Measurements from ENCODE around the gene DHRSX. TPM values are rescaled to one million over a fixed set of nuclear protein-coding genes. Genes with fewer than 3 reads are reported as not detected.

Gene DHRSX
- total and polyA plus RNA-seq, 2 donors from 2014 or later, result 26.4 to 30.0 TPM

DNA sequence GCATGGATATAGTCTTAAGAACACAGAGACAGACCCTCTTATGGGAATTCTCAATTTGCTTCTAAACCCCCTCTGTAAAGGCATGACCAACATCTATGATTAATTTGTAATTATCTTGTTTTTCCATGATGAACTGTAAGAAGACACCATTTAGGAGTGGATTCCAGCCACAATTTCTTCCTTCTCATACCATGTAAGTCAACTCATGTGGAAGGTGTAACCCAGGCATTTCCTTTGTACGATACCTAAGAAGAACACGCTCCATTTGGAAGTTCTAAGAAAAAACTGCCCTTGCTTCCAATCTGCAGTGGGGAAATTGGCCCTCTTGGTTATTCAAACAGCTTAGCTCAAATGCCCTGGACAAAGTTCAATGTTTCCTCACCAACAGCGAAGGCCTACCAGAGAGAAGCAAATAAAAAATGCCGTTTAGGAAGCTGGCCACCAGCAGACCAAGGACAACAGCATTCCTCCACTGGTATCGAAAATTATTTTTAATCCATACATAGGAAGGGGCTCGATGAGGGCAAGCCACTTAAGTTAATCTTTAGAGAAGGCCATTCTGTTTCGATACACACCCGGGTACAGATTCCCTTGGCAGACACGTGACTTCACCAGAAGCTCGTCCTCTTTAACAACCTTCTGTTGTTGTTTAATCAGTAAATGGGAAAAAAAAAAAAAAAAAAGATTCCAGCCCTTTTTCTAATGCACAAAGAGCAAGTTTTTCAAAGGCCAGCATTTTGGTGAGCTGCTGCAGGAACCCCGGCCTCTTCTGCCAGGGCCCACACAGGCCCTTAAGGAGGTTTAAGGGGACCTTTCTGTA is 2.6 kb downstream of the DHRSX start:
- intact Hi-C loops (cut with DNase I), result no loop called here
- peak overlapping the region in 1 of 3 donors; percentile 42 for H3K9ac ChIP-seq (ENCODE audit: low read length in 3 of 3)
- no peaks in the 10 kb centered on the region for H3K27me3 ChIP-seq (ENCODE audit: control insufficient read depth, insufficient read depth, low read length)
- no peaks in the 10 kb centered on the region for H3K9me3 ChIP-seq (ENCODE audit: control insufficient read depth in 2 of 3, insufficient read depth in 1 of 3, low read length in 3 of 3)
- H3K4me1 ChIP-seq (ENCODE audit: control insufficient read depth in 2 of 3, insufficient read depth in 2 of 3, low read depth in 1 of 3, low read length in 3 of 3), result peaks cover 0 to 9% (median 0%) of the 10 kb centered on the region in 3 donors
- H3K36me3 ChIP-seq (ENCODE audit: control insufficient read depth in 2 of 3, insufficient read depth in 3 of 3, low read length in 3 of 3), result peaks cover 0 to 5% (median 2%) of the 10 kb centered on the region in 3 donors
- H3K27ac ChIP-seq (ENCODE audit: low read depth in 2 of 2, low read length in 2 of 2), result peak overlapping the region; percentile 87 to 93
- FAIRE-seq (no peak), DNase-seq (peak in 3 of 5 donors; percentile 42 to 64 (median 59))
- TF ChIP-seq, protein P1, sequence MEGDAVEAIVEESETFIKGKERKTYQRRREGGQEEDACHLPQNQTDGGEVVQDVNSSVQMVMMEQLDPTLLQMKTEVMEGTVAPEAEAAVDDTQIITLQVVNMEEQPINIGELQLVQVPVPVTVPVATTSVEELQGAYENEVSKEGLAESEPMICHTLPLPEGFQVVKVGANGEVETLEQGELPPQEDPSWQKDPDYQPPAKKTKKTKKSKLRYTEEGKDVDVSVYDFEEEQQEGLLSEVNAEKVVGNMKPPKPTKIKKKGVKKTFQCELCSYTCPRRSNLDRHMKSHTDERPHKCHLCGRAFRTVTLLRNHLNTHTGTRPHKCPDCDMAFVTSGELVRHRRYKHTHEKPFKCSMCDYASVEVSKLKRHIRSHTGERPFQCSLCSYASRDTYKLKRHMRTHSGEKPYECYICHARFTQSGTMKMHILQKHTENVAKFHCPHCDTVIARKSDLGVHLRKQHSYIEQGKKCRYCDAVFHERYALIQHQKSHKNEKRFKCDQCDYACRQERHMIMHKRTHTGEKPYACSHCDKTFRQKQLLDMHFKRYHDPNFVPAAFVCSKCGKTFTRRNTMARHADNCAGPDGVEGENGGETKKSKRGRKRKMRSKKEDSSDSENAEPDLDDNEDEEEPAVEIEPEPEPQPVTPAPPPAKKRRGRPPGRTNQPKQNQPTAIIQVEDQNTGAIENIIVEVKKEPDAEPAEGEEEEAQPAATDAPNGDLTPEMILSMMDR (IDR thresholded peaks at IDR 0.05; ENCODE audit: borderline replicate concordance, extremely low read depth, insufficient read depth), result no peak
- H3K4me3 ChIP-seq (ENCODE audit: low read length in 3 of 3), result peak overlapping the region; percentile 17 to 72 (median 22)

DNA sequence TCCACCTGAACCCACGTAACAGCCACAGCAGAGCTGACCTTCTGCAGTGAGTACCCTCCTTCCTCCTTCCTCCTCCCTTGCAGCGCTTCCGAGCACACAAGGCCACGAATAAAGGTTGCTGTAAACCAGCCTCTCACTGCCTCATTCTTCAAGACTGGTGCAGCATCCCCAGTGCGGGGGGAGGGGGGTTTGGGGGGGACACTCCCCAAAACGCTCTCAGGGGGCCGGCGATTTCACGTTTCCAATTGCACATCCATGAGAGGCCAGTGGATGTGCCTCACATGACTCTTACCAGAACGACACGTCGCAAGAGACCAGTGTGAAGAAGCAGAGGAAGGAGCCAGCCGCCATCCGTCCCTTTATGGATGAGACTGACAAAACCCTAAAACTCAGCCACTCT is 5.2 kb downstream of the DHRSX start:
- peaks cover 0 to 9% (median 0%) of the 10 kb centered on the region in 3 donors for H3K4me1 ChIP-seq (ENCODE audit: control insufficient read depth in 2 of 3, insufficient read depth in 2 of 3, low read depth in 1 of 3, low read length in 3 of 3)
- no peak overlapping the region for H3K9ac ChIP-seq (ENCODE audit: low read length in 3 of 3)
- intact Hi-C loops (cut with DNase I), result no loop called here
- no peaks in the 10 kb centered on the region for H3K27me3 ChIP-seq (ENCODE audit: control insufficient read depth, insufficient read depth, low read length)
- no peaks in the 10 kb centered on the region for H3K9me3 ChIP-seq (ENCODE audit: control insufficient read depth in 2 of 3, insufficient read depth in 1 of 3, low read length in 3 of 3)
- peaks cover 0 to 11% (median 2%) of the 10 kb centered on the region in 3 donors for H3K36me3 ChIP-seq (ENCODE audit: control insufficient read depth in 2 of 3, insufficient read depth in 3 of 3, low read length in 3 of 3)
- TF ChIP-seq, protein P1 (IDR thresholded peaks at IDR 0.05; ENCODE audit: borderline replicate concordance, extremely low read depth, insufficient read depth), result no peak
- H3K4me3 ChIP-seq (ENCODE audit: low read length in 3 of 3), result no peak overlapping the region
- no peak for DNase-seq
- no peak for FAIRE-seq
- no peak overlapping the region for H3K27ac ChIP-seq (ENCODE audit: low read depth in 2 of 2, low read length in 2 of 2)

DNA sequence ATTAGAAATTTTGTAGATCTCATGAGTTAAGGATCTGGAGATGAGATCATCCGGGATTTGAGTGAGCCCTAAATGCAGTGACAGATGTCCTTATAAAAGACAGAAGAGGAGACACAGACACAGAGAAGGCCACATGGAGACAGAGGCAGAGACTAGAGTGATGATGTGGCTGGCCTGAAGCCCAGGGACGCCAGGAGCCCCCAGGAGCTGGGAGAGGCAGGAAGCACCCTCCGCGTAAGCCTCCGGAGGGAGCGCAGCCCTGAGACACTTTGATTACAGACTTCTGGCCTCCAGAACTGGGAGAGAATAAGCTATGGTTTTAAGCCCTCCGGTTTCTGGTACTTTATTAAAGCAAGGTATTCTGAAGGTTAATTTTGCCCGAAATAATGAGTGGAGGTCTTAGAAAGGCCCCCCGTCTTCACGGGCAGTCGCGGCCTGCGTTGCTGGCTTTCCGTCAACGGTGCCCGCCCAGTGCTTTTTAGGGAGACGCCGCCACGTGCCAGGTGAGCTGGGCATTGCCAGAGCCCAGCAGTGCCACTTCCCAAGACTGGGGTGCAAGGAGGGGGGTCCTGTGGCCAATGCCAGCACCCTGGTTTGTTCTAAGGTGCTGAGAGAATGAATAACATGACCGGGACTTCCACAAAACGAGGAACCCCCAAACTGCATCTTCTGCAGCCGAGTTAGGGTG is 8.1 kb downstream of the DHRSX start:
- Histone ChIP-seq H3K4me3 (ENCODE audit: low read length in 3 of 3) (no peak overlapping the region), H3K36me3 (ENCODE audit: control insufficient read depth in 2 of 3, insufficient read depth in 3 of 3, low read length in 3 of 3) (peaks cover 2 to 29% (median 14%) of the 10 kb centered on the region in 3 donors), H3K27me3 (ENCODE audit: control insufficient read depth, insufficient read depth, low read length) (no peaks in the 10 kb centered on the region), H3K27ac (ENCODE audit: low read depth in 2 of 2, low read length in 2 of 2) (no peak overlapping the region), H3K9me3 (ENCODE audit: control insufficient read depth in 2 of 3, insufficient read depth in 1 of 3, low read length in 3 of 3) (no peaks in the 10 kb centered on the region), H3K4me1 (ENCODE audit: control insufficient read depth in 2 of 3, insufficient read depth in 2 of 3, low read depth in 1 of 3, low read length in 3 of 3) (no peaks in the 10 kb centered on the region), H3K9ac (ENCODE audit: low read length in 3 of 3) (no peak overlapping the region)
- intact Hi-C loops (cut with DNase I), result no loop called here
- FAIRE-seq, result no peak
- peak in 1 of 5 donors; percentile 24 for DNase-seq
- TF ChIP-seq, protein P1 (IDR thresholded peaks at IDR 0.05; ENCODE audit: borderline replicate concordance, extremely low read depth, insufficient read depth), result no peak
